Epithelial cell of prostate (primary cell): ENCODE results near the gene LOXL1.
A peak's percentile ranks its signal among the peaks of the same experiment; 100 is the strongest.

ENCODE experiments used
- DNase-seq: peaks from one replicate; pipeline ENCODE4 v3.0.0-alpha.2; 2011; ENCODE audit warnings: low read depth, low spot score
- H3K27ac ChIP-seq: fragments of 450-650 bp; 2 replicates; pipeline ENCODE4 v1.5.1; 2017; ENCODE audit warnings: mild to moderate bottlenecking

Gene LOXL1

DNA sequence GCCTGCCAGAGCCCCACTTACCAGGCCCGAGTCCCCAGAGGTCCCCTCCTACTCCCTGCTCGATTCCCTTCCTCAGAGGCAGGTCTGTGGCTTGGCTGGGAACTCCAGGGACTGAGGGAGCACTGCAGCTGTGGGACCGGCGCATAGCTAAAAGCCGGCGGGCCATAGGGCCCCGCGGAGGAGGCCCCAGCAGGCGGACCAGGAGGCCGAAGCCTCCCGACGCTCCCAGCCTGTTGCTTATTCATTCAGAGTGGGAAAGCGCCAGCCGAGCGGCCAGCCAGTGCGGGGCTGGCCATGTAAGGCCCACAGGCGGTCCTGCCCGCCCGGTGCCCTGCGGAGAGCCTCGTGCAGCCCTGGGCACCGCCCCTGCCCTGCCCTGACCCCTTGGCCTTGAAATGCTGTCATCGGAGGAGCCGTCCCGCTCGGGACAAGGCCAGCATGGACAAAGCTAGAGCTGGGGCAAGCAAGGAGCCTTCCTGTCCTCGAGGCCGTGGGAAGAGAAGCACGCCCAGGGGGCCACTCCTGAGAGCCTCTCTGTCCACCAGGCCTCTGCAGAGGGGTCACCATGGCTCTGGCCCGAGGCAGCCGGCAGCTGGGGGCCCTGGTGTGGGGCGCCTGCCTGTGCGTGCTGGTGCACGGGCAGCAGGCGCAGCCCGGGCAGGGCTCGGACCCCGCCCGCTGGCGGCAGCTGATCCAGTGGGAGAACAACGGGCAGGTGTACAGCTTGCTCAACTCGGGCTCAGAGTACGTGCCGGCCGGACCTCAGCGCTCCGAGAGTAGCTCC lies at the start of gene LOXL1:
Gene LOXL1 (plus strand): TSS at position 244 of the 784 bp plus-strand sequence. CDS start 322 bp downstream, at position 566.
- no peak for DNase-seq
- H3K27ac ChIP-seq = peak within 1 kb of the TSS; percentile 58

DNA sequence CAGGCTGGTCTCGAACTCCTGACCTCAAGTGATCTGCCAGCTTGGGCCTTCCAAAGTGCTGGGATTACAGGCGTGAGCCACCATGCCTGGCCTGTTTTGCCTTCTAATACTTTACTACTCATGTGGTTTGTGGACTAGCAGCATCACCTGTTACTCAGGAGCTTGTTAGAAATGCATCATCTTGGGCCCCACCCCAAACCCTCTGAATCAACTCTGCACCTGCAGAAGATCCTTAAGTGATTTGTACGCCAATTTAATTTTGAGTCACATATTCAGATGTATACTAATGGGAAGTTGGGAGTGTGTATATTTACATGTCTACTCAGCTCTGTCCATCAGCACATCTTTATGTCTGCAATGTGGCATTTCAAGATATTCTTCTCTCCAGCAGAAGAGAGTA lies 46.8 kb upstream of the LOXL1 start:
- H3K27ac ChIP-seq = no peak overlapping the region
- peak; percentile 36 for DNase-seq

DNA sequence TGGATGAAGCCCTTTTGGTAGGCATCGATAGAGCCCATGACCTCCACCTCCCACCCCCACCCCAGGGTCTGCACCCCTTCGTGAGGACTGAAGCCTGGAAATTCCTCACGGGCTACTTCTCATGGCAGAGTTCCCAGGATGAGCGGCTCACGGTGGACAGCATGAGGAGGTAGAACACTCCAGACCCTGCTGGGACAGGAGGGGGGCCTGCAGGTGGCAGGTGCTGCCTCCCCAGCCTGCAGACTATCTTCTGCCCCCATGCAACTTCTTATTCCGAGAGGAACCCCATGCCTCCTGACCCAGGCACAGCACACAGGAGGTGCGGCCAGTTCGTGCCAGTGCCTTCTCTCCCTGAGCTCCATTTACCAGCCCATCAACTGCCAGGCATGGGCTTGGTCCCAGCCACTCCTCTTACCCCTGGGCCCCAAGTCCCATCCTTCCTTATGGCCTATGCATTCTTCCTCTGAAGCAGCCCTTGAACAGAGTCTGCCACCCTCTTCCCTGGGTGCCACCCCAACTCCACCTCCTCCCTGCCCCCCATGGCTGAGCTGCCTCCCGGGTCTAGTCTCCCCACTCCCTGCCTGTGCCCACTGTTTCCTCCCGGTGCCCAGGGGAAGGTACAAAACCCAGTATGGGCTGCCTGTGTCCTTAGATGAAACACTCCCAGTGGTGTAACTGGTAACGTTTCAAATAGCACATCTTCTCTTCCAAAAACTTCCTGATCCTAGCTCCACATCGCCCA lies 44.5 kb upstream of the LOXL1 start:
- H3K27ac ChIP-seq = no peak overlapping the region
- DNase-seq = no peak

DNA sequence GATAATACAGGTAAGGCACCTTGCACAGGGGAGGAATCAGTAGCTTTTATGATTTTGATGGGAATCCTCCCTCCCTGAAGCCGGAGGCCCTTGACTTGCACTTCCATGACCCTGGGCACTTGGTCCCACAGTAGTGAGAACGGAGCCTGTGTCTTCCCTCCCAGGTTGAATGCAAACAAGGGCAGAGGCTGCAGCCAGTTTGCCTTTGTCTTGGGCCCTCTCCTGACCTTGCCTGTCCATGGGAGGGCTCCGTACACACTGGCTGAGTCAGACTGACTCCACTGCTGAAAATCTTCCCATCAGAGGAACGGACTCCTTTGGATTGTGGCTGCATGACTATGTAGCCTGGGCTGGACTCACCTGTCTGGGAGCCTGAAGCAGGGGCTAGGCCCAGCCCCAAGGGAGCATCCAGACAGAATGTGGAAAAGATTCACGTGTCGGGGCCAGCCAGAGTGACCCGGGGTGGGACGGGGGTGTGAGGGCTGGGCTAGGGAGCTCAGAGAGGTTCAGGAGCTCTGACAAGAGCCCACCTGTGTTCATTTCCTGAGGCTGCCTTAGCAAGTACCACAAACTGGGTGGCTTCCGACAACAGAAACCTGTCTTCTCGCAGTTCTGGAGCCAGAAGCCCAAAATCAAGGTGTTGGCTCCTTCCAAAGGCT lies 43.4 kb upstream of the LOXL1 start:
- no peak for DNase-seq

DNA sequence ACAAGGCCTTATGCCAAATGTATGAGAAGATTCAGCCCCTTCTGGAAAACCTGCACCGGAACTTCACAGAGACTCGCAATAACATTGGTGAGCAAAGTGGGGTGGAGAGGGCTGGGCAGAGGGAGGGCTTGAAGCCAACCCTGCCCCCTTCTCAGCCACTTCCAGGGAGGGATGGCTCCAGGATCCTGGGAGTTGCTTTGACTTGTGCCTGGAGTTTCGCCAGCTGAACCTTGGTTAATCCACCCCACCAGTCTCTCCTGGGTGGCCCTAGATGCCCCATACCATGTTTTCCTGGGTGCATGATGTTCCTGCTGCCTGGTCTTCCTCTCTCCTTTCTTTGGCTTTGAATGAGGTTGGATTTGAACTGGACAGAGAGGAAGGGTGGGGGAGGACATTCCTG lies 42.1 kb upstream of the LOXL1 start:
- DNase-seq = no peak
- H3K27ac ChIP-seq = no peak overlapping the region

More for the DNA sequence above, 43.4 kb upstream of the LOXL1 start:
- no peak overlapping the region for H3K27ac ChIP-seq

GRCh38 chr15:73885954-73886700 lies 40.1 kb upstream of the LOXL1 start:
- H3K27ac ChIP-seq = no peak overlapping the region
- DNase-seq = no peak

- no peak for DNase-seq
- no peak overlapping the region for H3K27ac ChIP-seq
Observed at GRCh38 chr15:73886717-73887345, 39.4 kb upstream of the LOXL1 start.

- H3K27ac ChIP-seq = no peak overlapping the region
Observed at GRCh38 chr15:73887481-73887880, 38.8 kb upstream of the LOXL1 start.

GRCh38 chr15:73888224-73889041 lies 37.8 kb upstream of the LOXL1 start:
- no peak for DNase-seq
- no peak overlapping the region for H3K27ac ChIP-seq

More at GRCh38 chr15:73887481-73887880, 38.8 kb upstream of the LOXL1 start:
- no peak for DNase-seq

GRCh38 chr15:73889053-73889761 lies 37.1 kb upstream of the LOXL1 start:
- no peak overlapping the region for H3K27ac ChIP-seq
- no peak for DNase-seq

GRCh38 chr15:73889762-73890124 lies 36.5 kb upstream of the LOXL1 start:
- DNase-seq = no peak
- no peak overlapping the region for H3K27ac ChIP-seq

DNA sequence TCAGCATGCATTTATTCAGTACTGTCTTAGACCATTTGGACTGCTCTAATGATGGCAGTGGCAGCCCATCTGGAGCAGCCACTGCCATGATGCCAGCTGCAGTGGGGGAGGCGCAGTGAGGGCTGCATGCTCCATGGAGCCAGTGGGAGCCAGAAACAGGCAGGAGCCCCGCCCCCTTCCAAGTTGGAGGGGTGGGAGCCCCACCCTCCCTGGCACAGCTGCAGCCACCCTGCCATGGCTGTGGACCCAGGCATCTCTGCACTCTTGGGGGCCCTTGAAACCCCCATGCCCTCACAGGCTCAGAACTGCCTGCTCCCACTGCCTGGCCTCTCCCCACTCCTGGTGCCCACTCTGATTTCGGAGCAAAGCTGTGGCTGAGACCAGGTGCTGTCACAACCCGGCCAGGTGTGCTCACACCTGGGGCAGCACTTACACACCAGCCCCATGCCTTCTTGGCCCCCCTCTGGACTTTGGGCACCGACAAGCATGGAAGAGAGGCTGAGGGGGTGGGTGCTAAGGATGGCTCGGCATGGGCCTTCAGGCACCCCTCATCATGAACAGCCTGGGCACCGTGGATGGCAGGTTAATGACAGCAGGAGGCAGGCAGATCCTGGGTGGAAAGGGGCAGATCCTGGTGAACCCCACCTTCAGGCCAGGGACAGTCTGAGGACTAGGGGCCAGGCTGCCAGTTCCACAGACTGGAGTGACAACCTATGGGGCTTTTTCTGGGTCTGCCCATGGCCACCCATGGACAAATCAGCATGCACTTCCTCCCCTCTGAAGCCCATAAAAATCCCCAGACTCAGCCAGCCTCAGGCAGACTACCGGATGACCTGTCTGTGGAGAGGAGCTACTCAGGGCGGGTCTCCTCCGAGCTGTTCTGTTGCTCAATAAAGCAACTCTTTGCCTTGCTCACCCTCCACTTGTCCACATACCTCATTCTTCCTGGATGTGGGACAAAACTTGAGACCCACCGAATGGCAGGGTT lies 34.6 kb upstream of the LOXL1 start:
- DNase-seq = no peak
- no peak overlapping the region for H3K27ac ChIP-seq

DNA sequence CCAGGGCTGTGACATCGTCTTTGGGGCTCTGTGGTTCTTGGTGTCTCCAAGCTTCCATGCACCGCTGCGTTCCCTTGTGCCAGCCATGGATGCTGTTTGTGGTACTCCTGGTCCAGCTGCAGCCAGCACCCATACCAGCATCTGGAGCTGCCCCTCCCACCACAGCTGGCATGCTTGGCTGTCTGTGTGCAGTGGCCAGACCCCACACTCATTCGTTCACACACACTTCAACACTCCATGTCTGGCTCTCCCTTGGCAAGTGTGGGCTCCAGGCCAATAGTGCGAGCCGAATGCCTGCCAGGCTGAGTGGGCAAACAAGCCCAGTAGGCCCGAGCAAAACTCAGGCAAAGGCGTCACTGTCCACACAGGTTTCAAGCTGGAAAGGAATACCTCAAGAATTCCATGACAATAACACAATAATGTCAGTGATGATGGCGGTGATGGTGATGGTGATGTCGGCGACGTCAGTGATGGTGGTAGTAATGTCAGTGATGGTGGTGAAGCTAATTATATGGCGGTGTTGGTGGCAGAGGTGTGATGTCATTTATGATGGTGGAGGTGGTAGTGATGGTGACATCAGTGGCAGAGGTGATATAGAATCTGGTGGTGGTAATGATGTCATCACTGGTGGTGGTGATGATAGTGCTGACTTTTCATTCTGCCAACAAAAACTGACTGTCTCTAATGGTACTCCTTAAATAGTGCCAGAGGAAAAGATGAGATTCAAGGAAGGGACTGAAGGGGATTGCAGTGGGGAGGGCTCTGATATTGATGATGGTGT lies 33.6 kb upstream of the LOXL1 start:
- H3K27ac ChIP-seq = no peak overlapping the region
- DNase-seq = no peak

DNA sequence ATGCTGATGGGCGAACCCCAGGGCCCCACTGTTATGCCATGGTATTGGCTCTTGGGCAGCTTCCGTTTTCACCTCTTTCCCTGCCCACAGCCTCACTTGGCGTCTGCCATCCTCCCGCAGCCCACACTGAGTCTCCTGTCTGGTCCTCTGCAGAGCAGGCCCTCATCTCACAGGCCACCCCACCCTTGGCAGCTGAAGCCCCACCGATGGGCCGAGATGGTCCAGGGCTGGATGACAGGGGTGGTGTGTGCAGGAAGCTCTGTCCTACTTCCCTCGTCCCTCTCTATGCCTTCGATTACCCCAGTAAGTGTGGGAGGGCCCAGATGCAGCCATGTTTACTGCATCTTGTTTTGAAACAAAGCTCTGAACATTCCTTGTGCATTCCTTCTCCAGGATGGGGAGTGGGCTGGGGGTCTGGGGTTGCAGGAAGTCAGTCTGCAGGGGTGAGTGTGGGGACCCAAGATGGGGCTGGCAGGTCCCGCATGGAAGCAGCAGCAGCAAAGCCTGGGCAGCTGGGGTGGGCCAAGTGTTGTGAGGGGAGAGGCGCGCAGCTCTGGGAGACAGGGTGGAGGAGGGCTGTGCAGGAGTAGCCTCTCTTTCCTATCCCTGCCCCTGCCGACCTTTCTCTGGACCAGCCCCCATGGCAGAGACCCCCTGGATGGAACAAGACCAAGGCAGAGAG lies 32.0 kb upstream of the LOXL1 start:
- no peak for DNase-seq
- no peak overlapping the region for H3K27ac ChIP-seq

DNA sequence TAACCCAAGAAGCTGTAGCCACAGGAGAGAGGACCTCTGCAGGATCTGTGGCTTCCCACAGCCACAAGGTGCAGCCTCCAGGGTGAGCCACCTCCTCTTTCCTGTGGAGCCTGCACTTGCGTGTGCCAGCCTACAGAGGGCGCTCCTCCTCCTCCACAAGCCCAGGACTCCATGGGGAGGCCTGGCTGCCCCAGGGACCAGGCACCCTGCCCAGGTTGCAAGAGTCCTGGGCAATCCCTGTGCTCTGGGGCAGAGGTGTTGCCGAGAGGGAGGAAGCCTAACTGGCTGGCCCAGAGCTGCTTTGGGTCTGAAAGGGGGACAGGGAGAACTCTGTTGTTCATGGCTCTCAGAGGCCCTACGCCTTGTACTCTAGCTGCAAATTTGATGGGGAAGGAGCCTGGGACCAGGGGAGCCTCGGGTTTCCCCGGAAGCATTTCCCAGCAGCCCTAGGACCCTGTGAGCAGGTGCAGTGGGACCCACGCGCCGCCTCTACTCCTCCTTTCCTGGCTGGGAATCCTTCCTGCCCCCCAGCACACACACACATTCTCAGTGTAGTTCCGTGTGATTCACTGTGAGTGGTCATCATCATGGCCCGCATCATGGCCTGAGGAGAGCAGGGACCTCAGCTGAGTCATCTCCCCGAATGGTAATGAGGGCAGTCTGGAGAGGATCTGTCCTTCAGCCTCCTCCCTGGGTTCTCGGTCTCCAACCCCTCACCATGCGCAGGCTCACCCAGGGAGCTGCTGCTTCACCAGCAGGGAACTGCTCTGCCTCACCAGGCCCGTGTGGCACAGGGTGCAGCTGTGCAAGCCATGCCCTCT lies 28.6 kb upstream of the LOXL1 start:
- no peak overlapping the region for H3K27ac ChIP-seq
- DNase-seq = no peak
